ENCODE data around the gene HS3ST5. TPM values are rescaled to one million over a fixed set of nuclear protein-coding genes. Genes with fewer than 3 reads are reported as not detected.
"Not testable (repeated sequence)": the region's sequence is repeated elsewhere in the genome, so short reads cannot be mapped to it uniquely, and the experiment has no call there.

HS3ST5 gene
- total RNA-seq, 1 experiment from 2014 or later: 0.29 TPM

DNA sequence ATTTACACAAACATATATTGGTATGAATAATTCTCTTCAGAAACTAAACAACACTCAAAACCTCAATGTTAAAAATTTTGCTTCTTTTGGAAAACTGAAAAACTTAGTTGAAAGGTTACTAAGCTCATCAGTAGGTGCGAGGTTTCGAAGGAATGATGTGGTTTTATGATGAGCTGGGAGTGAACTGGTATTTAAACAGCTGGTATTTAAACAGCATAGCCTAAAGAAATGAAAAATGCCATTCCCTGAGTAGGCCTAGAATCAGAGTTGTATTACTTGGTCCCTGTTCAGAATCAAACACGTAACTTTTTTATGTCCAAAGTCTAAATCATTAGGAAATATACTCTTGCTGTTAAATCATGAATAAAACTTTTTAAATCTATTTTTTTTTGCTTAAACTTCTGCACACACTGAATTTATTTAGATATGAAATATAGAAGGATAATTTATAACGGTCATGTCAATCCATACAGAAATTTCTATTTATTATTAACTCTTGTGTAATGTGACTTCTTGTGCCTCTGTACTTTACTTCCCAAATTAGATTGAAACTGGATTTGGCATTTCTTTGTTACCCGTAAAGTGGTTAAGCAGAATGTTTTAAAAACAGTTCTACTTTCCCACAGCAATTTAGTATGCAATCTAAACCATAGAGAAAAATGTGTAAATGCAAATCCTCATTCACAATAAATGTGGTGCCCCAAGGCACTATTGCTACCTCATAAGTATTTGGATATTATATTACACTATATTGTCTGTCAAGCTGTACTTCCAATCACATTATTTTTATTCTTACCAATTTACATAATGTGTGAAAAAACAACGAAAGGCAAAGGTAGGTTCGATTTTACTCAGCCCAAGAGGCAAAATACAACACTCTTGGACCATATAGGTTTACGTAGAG is 124.1 kb downstream of the HS3ST5 start:
- H3K27me3 ChIP-seq (replicated peaks; ENCODE audit: control insufficient read depth, insufficient read depth, low read length): no peaks in the 10 kb centered on the region
- H3K36me3 ChIP-seq (ENCODE audit: control insufficient read depth, insufficient read depth, low read length): no peaks in the 10 kb centered on the region
- no peak for DNase-seq
- Mint-ChIP-seq H3K27me3 (ENCODE audit: insufficient read depth, unreplicated experiment) (no peaks in the 10 kb centered on the region), H3K27ac (ENCODE audit: unreplicated experiment) (no peak overlapping the region), H3K4me3 (ENCODE audit: unreplicated experiment) (no peak overlapping the region), H3K4me1 (ENCODE audit: low read depth, unreplicated experiment) (no peaks in the 10 kb centered on the region), H3K36me3 (ENCODE audit: insufficient read depth, unreplicated experiment) (no peaks in the 10 kb centered on the region), H3K9me3 (ENCODE audit: unreplicated experiment) (no peaks in the 10 kb centered on the region)
- H3K9me3 ChIP-seq: no peaks in the 10 kb centered on the region
- POLR2A ChIA-PET: no interaction called here
- no peak for TF ChIP-seq CTCF (IDR thresholded peaks at IDR 0.05; ENCODE audit: insufficient read depth in 1 of 2, low read depth in 1 of 2, low read length in 1 of 2, severe bottlenecking in 1 of 2, unreplicated experiment in 1 of 2)
- H3K4me3 ChIP-seq (ENCODE audit: low read depth, low read length): no peak overlapping the region
- no TSS peak for BruUV-seq (replicated peaks)
- CTCF ChIA-PET: no interaction called here
- H3K4me1 ChIP-seq: no peaks in the 10 kb centered on the region
- intact Hi-C loops (cut with micrococcal nuclease; ENCODE audit: unreplicated experiment): no loop called here

GRCh38 chr6:114217996-114218395 is 124.8 kb downstream of the HS3ST5 start:
- H3K4me1 ChIP-seq; CTCF ChIA-PET; H3K4me3 Mint-ChIP-seq (ENCODE audit: unreplicated experiment); H3K27me3 Mint-ChIP-seq (ENCODE audit: insufficient read depth, unreplicated experiment); H3K4me1 Mint-ChIP-seq (ENCODE audit: low read depth, unreplicated experiment); H3K36me3 Mint-ChIP-seq (ENCODE audit: insufficient read depth, unreplicated experiment); H3K4me3 ChIP-seq (ENCODE audit: low read depth, low read length); intact Hi-C loops (cut with micrococcal nuclease; ENCODE audit: unreplicated experiment); H3K9me3 Mint-ChIP-seq (ENCODE audit: unreplicated experiment); BruUV-seq (replicated peaks); H3K27me3 ChIP-seq (replicated peaks; ENCODE audit: control insufficient read depth, insufficient read depth, low read length); H3K9me3 ChIP-seq; DNase-seq; POLR2A ChIA-PET; H3K36me3 ChIP-seq (ENCODE audit: control insufficient read depth, insufficient read depth, low read length); H3K27ac Mint-ChIP-seq (ENCODE audit: unreplicated experiment): not testable (repeated sequence)

DNA sequence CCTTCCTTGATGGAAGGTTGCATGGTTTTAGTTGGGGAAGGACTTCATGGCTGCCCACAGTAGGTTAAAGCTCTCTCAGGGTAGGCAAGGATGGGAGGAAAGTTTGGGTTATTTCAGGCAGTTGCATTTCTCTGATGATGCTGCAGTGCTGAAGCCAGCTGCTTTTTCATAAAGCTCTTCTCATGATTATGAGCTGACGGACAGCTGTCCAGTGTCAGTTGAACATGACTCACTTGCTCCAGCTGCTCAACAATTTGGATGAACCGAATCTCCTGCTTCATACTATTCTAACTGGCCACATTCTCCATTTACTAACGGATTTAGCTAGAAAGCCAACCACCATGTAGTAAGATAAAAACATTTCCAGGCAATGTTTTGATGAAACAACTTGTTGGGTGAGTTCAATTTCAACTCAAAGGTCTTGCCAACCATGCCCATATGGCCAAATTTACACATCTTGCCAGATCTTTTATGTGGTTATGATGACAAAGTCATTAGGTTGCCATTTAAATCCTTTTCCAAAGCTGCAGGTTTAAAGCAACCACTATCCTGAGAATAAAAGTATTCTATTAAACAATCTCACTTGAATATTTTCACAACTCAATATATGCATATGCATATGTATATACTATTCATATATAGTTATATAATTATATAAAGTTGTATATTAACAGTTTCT is 125.9 kb downstream of the HS3ST5 start:
- CTCF ChIA-PET: interaction anchor here (0.7 kb wide), 1 partner anchor 115 kb away, joined by 4 read pairs; no protein-coding TSS in a partner anchor
- H3K4me3 Mint-ChIP-seq (ENCODE audit: unreplicated experiment): no peak overlapping the region
- H3K27me3 Mint-ChIP-seq (ENCODE audit: insufficient read depth, unreplicated experiment): no peaks in the 10 kb centered on the region
- H3K27ac Mint-ChIP-seq (ENCODE audit: unreplicated experiment): no peak overlapping the region
- intact Hi-C loops (cut with micrococcal nuclease; ENCODE audit: unreplicated experiment): no loop called here
- no peaks in the 10 kb centered on the region for H3K4me1 Mint-ChIP-seq (ENCODE audit: low read depth, unreplicated experiment)
- Histone ChIP-seq H3K36me3 (ENCODE audit: control insufficient read depth, insufficient read depth, low read length) (no peaks in the 10 kb centered on the region), H3K9me3 (no peaks in the 10 kb centered on the region), H3K4me3 (ENCODE audit: low read depth, low read length) (no peak overlapping the region), H3K27me3 (replicated peaks; ENCODE audit: control insufficient read depth, insufficient read depth, low read length) (no peaks in the 10 kb centered on the region), H3K4me1 (no peaks in the 10 kb centered on the region)
- no peaks in the 10 kb centered on the region for H3K9me3 Mint-ChIP-seq (ENCODE audit: unreplicated experiment)
- no peaks in the 10 kb centered on the region for H3K36me3 Mint-ChIP-seq (ENCODE audit: insufficient read depth, unreplicated experiment)
- POLR2A ChIA-PET: no interaction called here
- TF ChIP-seq CTCF (IDR thresholded peaks at IDR 0.05; ENCODE audit: insufficient read depth in 1 of 2, low read depth in 1 of 2, low read length in 1 of 2, severe bottlenecking in 1 of 2, unreplicated experiment in 1 of 2): no peak
- DNase-seq: no peak
- BruUV-seq (replicated peaks): no TSS peak
